B cell (primary cell): Measurements from ENCODE around the gene PTPRN2. TPM values are rescaled to one million over a fixed set of nuclear protein-coding genes. Genes with fewer than 3 reads are reported as not detected.

ENCODE experiments used
- ATAC-seq: fragments of 200-7000 bp; cut with Tn5 transposase; one replicate; pipeline ENCODE4 v1.10.0; 2021; ENCODE audit warnings: low read depth, mild to moderate bottlenecking, moderate number of reproducible peaks, moderate library complexity
- CTCF ChIA-PET: fragments of 350-600 bp; sonication (Branson Sonifier 250); formaldehyde crosslinking; loops from one replicate; lab custom pipeline; 2021; ENCODE audit warnings: antibody characterized with exemption, inconsistent platforms; lab: Charles Lee
- POLR2A ChIA-PET: fragments of 350-600 bp; sonication (Branson Sonifier 250); formaldehyde crosslinking; loops from one replicate; lab custom pipeline; 2021; ENCODE audit warnings: antibody characterized with exemption; lab: Charles Lee
- DNase-seq: peaks from one replicate; pipeline ENCODE4 v3.0.0; 2013
- H2AFZ ChIP-seq: 2 replicates; pipeline ENCODE4 v1.6.1; 2012; ENCODE audit warnings: mild to moderate bottlenecking, low read depth, low read length; ENCODE audit not compliant: insufficient read depth, poor library complexity, severe bottlenecking
- H3K27ac ChIP-seq, 2 donors: 1 replicate in 1 of 2; 2 replicates in 1 of 2; pipeline ENCODE4 v1.5.1; 2012 to 2013; ENCODE audit warnings: low read length in 2 of 2, mild to moderate bottlenecking in 2 of 2, moderate library complexity in 1 of 2
- H3K27me3 ChIP-seq, 4 experiments: fragments of 200-600 bp in 1 of 4; sonication (generic) in 1 of 4; replicated peaks in 1 of 4; 1 replicate in 2 of 4; 2 replicates in 2 of 4; pipeline versions ENCODE4 v1.6.1 to v1.7.0; 2013 to 2016; ENCODE audit warnings: low read length in 3 of 4, mild to moderate bottlenecking in 2 of 4, mixed read lengths in 1 of 4, moderate library complexity in 1 of 4; ENCODE audit not compliant: insufficient read depth in 4 of 4, control insufficient read depth in 3 of 4; ENCODE audit errors: control extremely low read depth in 1 of 4
- H3K36me3 ChIP-seq, 2 experiments: replicated peaks in 1 of 2; 1 replicate in 1 of 2; 2 replicates in 1 of 2; pipeline versions ENCODE4 v1.6.1 to v1.7.1; 2013; ENCODE audit warnings: low read length in 1 of 2; ENCODE audit not compliant: insufficient read depth in 2 of 2, control insufficient read depth in 1 of 2; ENCODE audit errors: control extremely low read depth in 1 of 2, extremely low read depth in 1 of 2
- H3K4me1 ChIP-seq, 2 donors: fragments of 200-600 bp in 1 of 2; sonication (generic) in 1 of 2; 1 replicate in 1 of 2; 2 replicates in 1 of 2; pipeline versions ENCODE4 v1.5.1 to v1.6.1; 2013 to 2017; ENCODE audit warnings: low read length in 2 of 2; ENCODE audit not compliant: control insufficient read depth in 2 of 2, insufficient read depth in 2 of 2
- H3K4me2 ChIP-seq: replicated peaks from 2 replicates; pipeline ENCODE3; 2012; ENCODE audit warnings: mild to moderate bottlenecking, low read depth, low read length; ENCODE audit not compliant: poor library complexity, severe bottlenecking
- H3K4me3 ChIP-seq, 5 experiments: fragments of 200-600 bp in 1 of 5; sonication (generic) in 1 of 5; 1 replicate in 3 of 5; 2 replicates in 2 of 5; pipeline versions ENCODE4 v1.5.1 to v1.7.0; 2011 to 2016; ENCODE audit warnings: low read length in 4 of 5, mild to moderate bottlenecking in 4 of 5, low read depth in 2 of 5, control low read depth in 1 of 5, moderate library complexity in 1 of 5; ENCODE audit not compliant: insufficient read depth in 1 of 5; ENCODE audit errors: control extremely low read depth in 1 of 5, extremely low read depth in 1 of 5
- H3K79me2 ChIP-seq: fragments of 200-600 bp; sonication (generic); one replicate; pipeline ENCODE4 v1.6.0; 2016; ENCODE audit warnings: low read length; ENCODE audit not compliant: control insufficient read depth, insufficient read depth
- H3K9ac ChIP-seq: fragments of 200-600 bp; sonication (generic); 2 replicates; pipeline ENCODE4 v1.6.1; 2017; ENCODE audit warnings: mild to moderate bottlenecking, low read length, moderate library complexity
- H3K9me3 ChIP-seq, 3 donors: one replicate each; pipeline versions ENCODE4 v1.6.1 to v1.7.1; 2013; ENCODE audit warnings: low read length in 2 of 3; ENCODE audit not compliant: control insufficient read depth in 2 of 3, insufficient read depth in 1 of 3; ENCODE audit errors: control extremely low read depth in 1 of 3
- H4K20me1 ChIP-seq: 2 replicates; pipeline ENCODE4 v1.6.0; 2012; ENCODE audit warnings: mild to moderate bottlenecking, low read length; ENCODE audit not compliant: insufficient read depth, control insufficient read depth, poor library complexity, severe bottlenecking
- H3K27ac Mint-ChIP-seq: one replicate; pipeline ENCODE4 v1.8.0; 2021; ENCODE audit warnings: mixed read lengths
- H3K27me3 Mint-ChIP-seq: one replicate; pipeline ENCODE4 v1.8.0; 2021; ENCODE audit warnings: mixed read lengths
- H3K4me1 Mint-ChIP-seq: one replicate; pipeline ENCODE4 v1.8.0; 2021; ENCODE audit warnings: mixed read lengths
- H3K4me3 Mint-ChIP-seq: one replicate; pipeline ENCODE4 v1.8.0; 2021; ENCODE audit warnings: mixed read lengths
- H3K9me3 Mint-ChIP-seq: one replicate; pipeline ENCODE4 v1.8.0; 2022; ENCODE audit warnings: mixed read lengths; ENCODE audit not compliant: insufficient read depth
- CTCF ChIP-seq: fragments of 200-600 bp; IDR thresholded peaks from one replicate; pipeline ENCODE4 v1.8.0; 2022; ENCODE audit warnings: antibody characterized with exemption, mild to moderate bottlenecking
- EZH2 ChIP-seq: IDR thresholded peaks from 2 replicates; pipeline ENCODE4 v1.6.1; 2012; ENCODE audit warnings: borderline replicate concordance, low read depth, mild to moderate bottlenecking, moderate library complexity, low read length; ENCODE audit not compliant: insufficient read depth, poor library complexity, severe bottlenecking
- WGBS: methylation state at CpG from one replicate; pipeline ENCODE4 v1.1.5; 2013; ENCODE audit warnings: missing lambda C conversion rate; ENCODE audit not compliant: insufficient coverage; 5-methylcytosine and 5-hydroxymethylcytosine counted together
- intact Hi-C: fragments of 100-400 bp; cut with micrococcal nuclease; formaldehyde crosslinking; loops from one replicate; pipeline ENCODE4 v1.10.0; 2022
- polyA plus RNA-seq: library from polyadenylated mRNA; depleted of rRNA; stranded (reverse); fragments of >200 nt; gene quantifications from 2 replicates; pipeline ENCODE4 v1.2.3, GENCODE V29; 2012
- total RNA-seq, 2 donors: library from RNA; stranded (reverse); fragments of 120-200 nt in 1 of 2; gene quantifications; 1 replicate in 1 of 2; 2 replicates in 1 of 2; pipeline versions ENCODE4 v1.2.3 to v1.2.4, GENCODE V29; 2013 to 2022

PTPRN2 gene
- total and polyA plus RNA-seq, 2 donors (not counting 1 experiment from before 2014, with no cell fraction given) = 2.0 to 5.0 TPM

- Histone ChIP-seq H3K9ac (no peak overlapping the region), H3K9me3 (peaks cover 0 to 80% (median 0%) of the 10 kb centered on the region in 3 donors), H3K4me2 (no peak overlapping the region), H2AFZ (no peak overlapping the region), H3K27me3 (no peaks in the 10 kb centered on the region), H3K27ac (no peak overlapping the region), H4K20me1 (no peaks in the 10 kb centered on the region), H3K4me1 (no peaks in the 10 kb centered on the region), H3K79me2 (no peaks in the 10 kb centered on the region), H3K4me3 (no peak overlapping the region), H3K36me3 (no peaks in the 10 kb centered on the region)
- Mint-ChIP-seq H3K27ac (no peak overlapping the region), H3K4me1 (no peaks in the 10 kb centered on the region), H3K4me3 (no peak overlapping the region), H3K27me3 (no peaks in the 10 kb centered on the region), H3K9me3 (peaks cover 3% of the 10 kb centered on the region)
- CTCF ChIA-PET = no interaction called here
- DNase-seq (no peak), ATAC-seq (no peak)
- intact Hi-C loops = no loop called here
- POLR2A ChIA-PET = no interaction called here
- WGBS = 92% methylated on average over 12 of the region's 13 CpGs
- TF ChIP-seq EZH2 = no peak
- TF ChIP-seq CTCF = no peak
Observed at GRCh38 chr7:158145370-158145769, 442.3 kb downstream of the PTPRN2 start.

- H2AFZ ChIP-seq = no peak overlapping the region
Observed at GRCh38 chr7:158143196-158144120, 444.2 kb downstream of the PTPRN2 start.

More at GRCh38 chr7:158143196-158144120, 444.2 kb downstream of the PTPRN2 start:
- Histone ChIP-seq H3K36me3 (no peaks in the 10 kb centered on the region), H3K9me3 (peaks cover 0 to 85% (median 0%) of the 10 kb centered on the region in 3 donors), H3K4me1 (no peaks in the 10 kb centered on the region), H3K27ac (no peak overlapping the region), H3K4me3 (no peak overlapping the region), H3K27me3 (no peaks in the 10 kb centered on the region), H3K9ac (no peak overlapping the region), H4K20me1 (no peaks in the 10 kb centered on the region), H3K79me2 (no peaks in the 10 kb centered on the region), H3K4me2 (no peak overlapping the region)
- ChIA-PET POLR2A (no interaction called here), CTCF (no interaction called here)
- no peak for DNase-seq
- 94% methylated on average over 34 of the region's 34 CpGs for WGBS
- H3K27me3 Mint-ChIP-seq = no peaks in the 10 kb centered on the region
- H3K4me1 Mint-ChIP-seq = no peaks in the 10 kb centered on the region
- TF ChIP-seq EZH2 = no peak
- no peak for TF ChIP-seq CTCF
- peaks cover 3% of the 10 kb centered on the region for H3K9me3 Mint-ChIP-seq
- no peak overlapping the region for H3K4me3 Mint-ChIP-seq
- H3K27ac Mint-ChIP-seq = no peak overlapping the region
- intact Hi-C loops = no loop called here
- no peak for ATAC-seq
